Right cardiac atrium (tissue), 5 donors: ENCODE results near the gene ABCC1. TPM values are rescaled to one million over a fixed set of nuclear protein-coding genes. Genes with fewer than 3 reads are reported as not detected.
A peak's percentile ranks its signal among the peaks of the same experiment; 100 is the strongest.

Experiments used
- ATAC-seq, 2 donors: fragments of 200-7000 bp; cut with Tn5 transposase; one replicate each; pipeline versions ENCODE4 v1.8.0 to v1.9.1; 2020; ENCODE audit warnings: moderate library complexity in 2 of 2, mild to moderate bottlenecking in 1 of 2
- DNase-seq, 3 donors: peaks; one replicate each; pipeline ENCODE4 v3.0.0-alpha.2; 2020
- H3K27ac ChIP-seq: one replicate; pipeline ENCODE4 v1.5.1; 2013; ENCODE audit warnings: mild to moderate bottlenecking, low read length, control low read depth, moderate library complexity
- H3K27me3 ChIP-seq: one replicate; pipeline ENCODE4 v1.6.1; 2013; ENCODE audit not compliant: control insufficient read depth, insufficient read depth
- H3K4me1 ChIP-seq: one replicate; pipeline ENCODE4 v1.6.1; 2013; ENCODE audit warnings: low read length; ENCODE audit not compliant: control insufficient read depth, insufficient read depth
- H3K4me3 ChIP-seq: one replicate; pipeline ENCODE4 v1.5.1; 2013; ENCODE audit warnings: low read length, control low read depth
- H3K9me3 ChIP-seq: one replicate; pipeline ENCODE4 v1.6.1; 2013; ENCODE audit warnings: low read length; ENCODE audit not compliant: control insufficient read depth
- WGBS: extraction: QIAGEN DNeasy Blood & Tissue Kit; methylation state at CpG from one replicate; pipeline ENCODE4 v1.1.7; 2013; 5-methylcytosine and 5-hydroxymethylcytosine counted together
- intact Hi-C, 4 donors: fragments of 100-400 bp; cut with DNase I; formaldehyde crosslinking; loops; one replicate each; pipeline versions ENCODE4 v1.11.0 to v1.14.0; 2022 to 2023
- polyA plus RNA-seq: library from polyadenylated mRNA; stranded (reverse); fragments of 200-250 nt; gene quantifications from one replicate; pipeline ENCODE4 v1.2.3, GENCODE V29; 2013
- total RNA-seq, 4 donors: library from RNA; stranded (reverse); fragmentation: NEBNext Ultra II Directional; extraction: Animal tissue kit (Norgen Biotek cat#: 25700); gene quantifications; one replicate each; pipeline ENCODE4 v1.2.1, GENCODE V29; 2021
- donor health status: healthy with polysubstance abuse.
- donor health status: DM: no; HTN: yes; CAD: no.
- donor health status: DM: no; HTN: no; CAD: no.
- donor health status: DM: no; HTN: yes; CAD: no; lungs with severe emphysema.
- donor health status: DM: yes; HTN: yes; CAD: no.

The ABCC1 gene
- total and polyA plus RNA-seq, 5 donors = 9.7 to 30.9 (median 24.4) TPM

DNA sequence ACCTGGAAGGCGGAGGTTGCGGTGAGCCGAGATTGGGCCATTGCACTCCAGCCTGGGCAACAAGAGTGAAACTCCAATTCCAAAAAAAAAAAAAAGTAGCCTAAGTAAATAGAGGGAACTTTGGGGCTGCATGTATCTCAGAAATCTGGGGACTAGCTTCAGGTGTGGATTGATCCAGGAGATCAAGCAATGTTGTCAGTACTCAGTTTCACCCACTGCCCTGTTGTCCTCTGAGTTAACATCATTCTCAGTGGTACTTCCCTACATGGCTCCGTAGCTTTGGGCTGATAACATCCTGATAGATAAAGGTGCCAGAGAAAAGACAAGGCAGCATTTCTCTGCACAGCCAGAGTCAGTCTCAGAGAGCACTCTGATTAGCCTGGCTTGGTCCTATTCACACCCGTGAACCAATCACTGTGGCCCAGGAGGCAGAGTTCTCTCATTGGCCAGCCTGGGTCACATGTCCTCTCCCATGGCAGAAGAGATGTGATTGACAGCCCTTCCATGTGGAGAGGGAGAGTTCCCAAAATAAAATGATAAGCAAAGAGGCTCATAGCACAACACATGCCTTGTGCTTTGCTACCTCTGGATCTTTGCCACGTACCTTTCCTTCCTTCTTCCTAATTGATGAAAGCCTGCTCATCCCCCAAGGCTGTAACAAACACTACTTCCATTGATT lies 99.6 kb downstream of the ABCC1 start:
- no peak overlapping the region for H3K4me3 ChIP-seq
- no peaks in the 10 kb centered on the region for H3K9me3 ChIP-seq
- ATAC-seq (peak; percentile 88 to 92), DNase-seq (peak in 1 of 3 donors; percentile 76)
- intact Hi-C loops = loop anchor here in 1 of 4 donors (10.0 kb wide), 1 partner anchor 64 kb away; no protein-coding TSS in a partner anchor
- peak overlapping the region; percentile 93 for H3K27ac ChIP-seq
- H3K27me3 ChIP-seq = no peaks in the 10 kb centered on the region
- peaks cover 2% of the 10 kb centered on the region for H3K4me1 ChIP-seq
- WGBS = 83% methylated on average over 6 of the region's 6 CpGs

DNA sequence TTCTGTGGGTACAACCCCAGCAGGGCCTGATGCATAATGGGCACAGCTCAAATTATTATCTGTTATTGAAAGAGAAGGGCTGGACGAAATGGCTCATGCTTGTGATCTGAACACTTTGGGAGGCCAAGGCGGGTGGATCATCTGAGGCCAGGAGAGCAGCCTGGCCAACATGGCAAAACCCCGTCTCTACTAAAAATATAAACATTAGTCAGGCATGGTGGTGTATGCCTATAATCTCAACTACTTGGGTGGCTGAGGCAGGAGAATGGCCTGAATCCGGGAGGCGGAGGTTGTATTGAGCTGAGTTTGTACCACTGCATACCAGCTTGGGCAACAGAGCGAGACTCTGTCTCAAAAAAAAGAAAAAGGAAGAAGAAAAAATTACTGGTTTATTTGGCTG lies 100.7 kb downstream of the ABCC1 start:
- H3K27ac ChIP-seq = no peak overlapping the region
- WGBS = 88% methylated on average over 6 of the region's 6 CpGs
- intact Hi-C loops = no loop called here
- H3K4me3 ChIP-seq = no peak overlapping the region
- no peaks in the 10 kb centered on the region for H3K9me3 ChIP-seq
- H3K27me3 ChIP-seq = no peaks in the 10 kb centered on the region
- H3K4me1 ChIP-seq = peaks cover 2% of the 10 kb centered on the region
- ATAC-seq (no peak), DNase-seq (no peak)

DNA sequence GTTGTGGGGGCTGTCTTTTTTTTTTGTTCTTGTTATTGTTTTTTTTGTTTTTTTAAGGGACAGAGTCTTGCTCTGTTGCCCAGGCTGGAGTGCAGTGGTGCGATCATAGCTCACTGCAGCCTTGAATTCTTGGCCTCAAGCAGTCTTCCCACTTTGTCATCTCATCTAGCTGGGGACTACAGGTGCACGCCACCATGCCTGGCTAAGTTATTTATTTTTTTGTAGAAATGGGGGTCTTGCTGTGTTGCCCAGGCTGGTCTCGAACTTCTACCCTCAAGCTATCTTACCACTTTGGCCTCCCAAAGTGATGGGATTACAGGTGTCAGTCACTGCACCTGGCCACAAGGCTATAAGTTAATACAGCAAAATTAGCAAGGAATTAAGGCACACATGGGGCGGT lies 101.7 kb downstream of the ABCC1 start:
- H3K4me1 ChIP-seq = no peaks in the 10 kb centered on the region
- no peak overlapping the region for H3K4me3 ChIP-seq
- intact Hi-C loops = no loop called here
- no peak for DNase-seq
- no peaks in the 10 kb centered on the region for H3K27me3 ChIP-seq
- WGBS = 99% methylated on average over 4 of the region's 4 CpGs
- no peaks in the 10 kb centered on the region for H3K9me3 ChIP-seq
- no peak for ATAC-seq
- H3K27ac ChIP-seq = no peak overlapping the region

DNA sequence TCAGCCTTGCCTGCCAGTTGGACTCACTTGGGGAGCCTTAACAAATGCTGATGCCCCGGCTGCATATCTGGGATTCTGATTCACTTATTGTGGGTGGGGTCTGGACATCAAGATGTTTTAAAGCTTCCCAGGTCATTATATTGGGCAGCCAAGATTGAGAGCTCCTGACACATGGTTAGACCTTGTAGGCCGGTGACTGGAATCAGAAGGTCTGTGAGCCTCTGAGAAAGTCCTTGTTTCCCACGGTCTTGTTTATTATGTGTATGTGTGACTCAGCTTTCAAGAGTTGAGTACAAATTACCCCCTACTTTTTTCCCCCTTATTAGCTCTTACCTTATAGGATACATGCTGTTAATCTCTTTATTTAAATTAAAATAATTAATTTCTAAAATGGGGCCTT lies 103.5 kb downstream of the ABCC1 start:
- WGBS = 92% methylated on average over 3 of the region's 3 CpGs
- intact Hi-C loops = no loop called here
- Histone ChIP-seq H3K4me3 (no peak overlapping the region), H3K4me1 (no peaks in the 10 kb centered on the region), H3K9me3 (no peaks in the 10 kb centered on the region), H3K27ac (no peak overlapping the region), H3K27me3 (no peaks in the 10 kb centered on the region)
- no peak for ATAC-seq
- DNase-seq = no peak

DNA sequence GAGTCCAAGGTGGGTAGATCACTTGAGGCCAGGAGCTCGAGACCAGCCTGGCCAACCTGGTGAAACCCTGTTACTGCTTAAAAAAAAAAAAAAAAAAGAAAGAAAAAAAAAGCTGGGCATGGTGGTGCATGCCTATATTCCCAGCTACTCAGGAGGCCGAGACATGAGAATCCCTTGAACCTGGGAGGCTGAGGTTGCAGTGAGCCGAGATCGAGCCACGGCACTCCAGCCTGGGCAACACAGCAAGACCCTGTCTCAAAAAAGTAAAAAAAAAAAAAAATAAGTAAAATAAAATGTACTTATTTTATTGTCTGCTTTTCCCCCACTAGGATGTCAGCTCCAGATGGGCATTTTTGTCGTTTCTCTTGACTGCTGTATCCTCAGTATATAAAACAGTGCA lies 107.7 kb downstream of the ABCC1 start:
- 97% methylated on average over 6 of the region's 6 CpGs for WGBS
- intact Hi-C loops = no loop called here
- no peak overlapping the region for H3K27ac ChIP-seq
- ATAC-seq (no peak), DNase-seq (no peak)
- H3K9me3 ChIP-seq = no peaks in the 10 kb centered on the region
- H3K4me3 ChIP-seq = no peak overlapping the region
- H3K4me1 ChIP-seq = peaks cover 3% of the 10 kb centered on the region
- H3K27me3 ChIP-seq = no peaks in the 10 kb centered on the region

DNA sequence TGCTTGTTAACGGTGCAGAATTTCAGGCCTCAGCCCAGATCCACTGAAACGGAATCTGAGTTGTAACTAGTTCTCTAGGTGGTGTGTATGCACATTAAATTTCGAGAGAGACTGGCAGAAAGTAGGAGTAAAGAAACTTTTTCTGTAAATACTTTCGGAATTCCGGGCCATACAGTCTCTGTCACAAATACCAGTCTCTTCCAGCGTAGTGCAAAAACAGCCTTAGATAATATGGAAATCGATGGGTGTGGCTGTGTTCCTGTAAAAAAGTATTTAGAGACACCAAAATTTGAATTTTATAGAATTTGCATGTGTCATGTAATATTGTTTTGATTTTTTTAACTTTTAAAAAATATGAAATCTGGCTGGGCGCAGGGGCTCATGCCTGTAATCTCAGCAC lies 109.7 kb downstream of the ABCC1 start:
- no peak overlapping the region for H3K27ac ChIP-seq

DNA sequence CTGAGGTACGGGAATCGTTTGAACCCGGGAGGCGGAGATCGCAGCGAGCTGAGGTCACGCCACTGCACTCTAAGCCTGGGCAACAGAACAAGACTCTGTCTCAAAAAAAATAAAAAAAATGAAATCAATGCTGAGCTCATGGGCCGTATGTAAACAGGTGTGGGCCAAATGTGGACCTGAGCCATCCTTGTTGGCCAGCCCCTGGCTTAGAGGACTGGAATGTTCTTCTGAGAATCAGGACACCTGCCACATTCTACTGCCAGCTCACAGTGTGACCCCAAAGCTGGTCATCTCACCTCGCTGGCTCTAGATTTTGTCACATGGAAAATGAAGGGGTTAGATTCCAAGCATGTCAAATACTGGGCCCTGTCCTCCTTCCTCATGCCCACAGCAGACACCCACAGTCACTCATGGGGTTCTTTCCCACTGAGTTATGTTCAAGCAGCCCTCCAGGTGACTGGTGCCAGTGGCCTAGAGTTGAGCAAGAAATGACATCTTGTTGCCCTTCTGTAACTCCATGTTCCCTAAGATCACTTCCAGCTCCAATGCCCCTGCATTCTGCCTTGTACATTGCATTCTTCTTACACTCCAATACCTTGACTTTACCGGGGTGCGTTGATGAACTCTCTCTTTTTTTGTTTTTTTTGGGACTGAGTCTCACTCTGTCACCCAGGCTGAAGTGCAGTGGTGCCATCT lies 110.6 kb downstream of the ABCC1 start:
- WGBS = 95% methylated on average over 11 of the region's 11 CpGs
- H3K4me1 ChIP-seq = peaks cover 5% of the 10 kb centered on the region
- DNase-seq (no peak), ATAC-seq (peak in 1 of 2 donors; percentile 22)
- H3K9me3 ChIP-seq = no peaks in the 10 kb centered on the region
- intact Hi-C loops = no loop called here
- no peaks in the 10 kb centered on the region for H3K27me3 ChIP-seq
- H3K4me3 ChIP-seq = no peak overlapping the region
- H3K27ac ChIP-seq = no peak overlapping the region

More for the DNA sequence above, 109.7 kb downstream of the ABCC1 start:
- ATAC-seq (no peak), DNase-seq (no peak)
- 97% methylated on average over 8 of the region's 8 CpGs for WGBS
- peaks cover 5% of the 10 kb centered on the region for H3K4me1 ChIP-seq
- no peaks in the 10 kb centered on the region for H3K27me3 ChIP-seq
- no peak overlapping the region for H3K4me3 ChIP-seq
- intact Hi-C loops = no loop called here
- H3K9me3 ChIP-seq = no peaks in the 10 kb centered on the region

DNA sequence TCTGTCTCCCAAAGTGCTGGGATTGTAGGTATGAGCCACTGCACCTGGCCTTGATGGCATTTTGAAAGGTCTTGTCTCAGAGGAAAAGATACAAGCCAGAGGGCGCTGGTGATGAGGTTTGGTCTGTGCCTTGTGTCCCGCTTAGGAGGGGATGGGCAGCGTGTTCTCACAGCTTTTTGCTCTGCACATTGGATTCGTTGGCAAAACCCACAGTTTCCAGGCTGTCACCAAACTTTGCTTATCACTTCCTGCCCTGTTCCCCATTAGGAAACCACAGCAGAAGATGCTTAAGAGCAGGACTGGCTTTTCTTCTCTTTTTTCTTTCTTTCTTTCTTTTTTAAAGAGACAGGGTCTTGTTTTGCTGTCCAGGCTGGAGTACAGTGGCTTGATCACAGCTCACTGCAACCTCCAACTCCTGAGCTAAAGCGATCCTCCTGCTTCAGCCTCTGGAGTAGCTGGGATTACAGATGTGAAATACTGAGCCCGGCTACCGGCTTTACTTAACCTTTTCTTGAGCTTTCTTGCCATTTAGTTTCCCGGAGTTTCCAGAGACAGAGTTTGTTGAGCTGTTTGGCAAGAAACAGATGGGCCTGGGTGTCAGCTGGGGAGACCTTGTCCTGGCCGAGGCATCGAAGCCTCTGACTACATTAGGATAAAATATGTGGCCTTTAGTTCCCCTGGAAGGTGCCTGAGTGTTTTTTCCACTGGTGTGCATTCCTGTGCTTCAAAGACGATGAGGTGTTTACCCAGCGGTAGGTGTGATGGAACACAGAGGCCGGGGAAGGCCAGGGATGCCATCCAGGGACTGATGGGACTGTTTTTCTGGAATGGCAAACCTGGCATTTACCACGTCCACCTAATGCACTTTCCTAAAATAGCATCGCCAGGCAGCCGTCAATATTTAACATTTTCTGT lies 112.9 kb downstream of the ABCC1 start:
- no peak for DNase-seq
- intact Hi-C loops = no loop called here
- H3K27me3 ChIP-seq = no peaks in the 10 kb centered on the region
- no peak overlapping the region for H3K4me3 ChIP-seq
- H3K9me3 ChIP-seq = no peaks in the 10 kb centered on the region
- WGBS = 67% methylated on average over 16 of the region's 16 CpGs
- peaks cover 5% of the 10 kb centered on the region for H3K4me1 ChIP-seq
- peak overlapping the region; percentile 49 for H3K27ac ChIP-seq
- peak; percentile 41 to 69 for ATAC-seq

DNA sequence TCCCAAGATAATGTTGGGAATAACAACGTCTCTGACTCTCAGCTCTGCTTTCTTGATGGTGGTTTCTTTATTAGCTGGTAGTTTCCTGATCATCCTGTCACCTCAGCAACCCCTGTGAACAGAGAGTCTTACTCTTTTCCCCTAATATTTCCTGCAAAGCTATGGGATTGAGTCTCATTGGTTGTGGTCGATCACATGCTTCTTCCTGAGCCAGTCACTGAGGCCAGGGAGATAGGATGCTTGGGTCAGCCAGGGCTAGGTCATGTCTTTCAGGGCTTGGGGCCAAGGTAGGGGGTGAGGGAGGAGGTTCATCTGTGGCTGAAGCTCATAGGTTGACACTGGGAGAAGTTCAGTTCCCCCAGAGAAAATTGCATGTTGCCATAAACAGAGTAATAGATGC lies 114.3 kb downstream of the ABCC1 start:
- intact Hi-C loops = no loop called here
- WGBS = 83% methylated on average over 2 of the region's 2 CpGs

DNA sequence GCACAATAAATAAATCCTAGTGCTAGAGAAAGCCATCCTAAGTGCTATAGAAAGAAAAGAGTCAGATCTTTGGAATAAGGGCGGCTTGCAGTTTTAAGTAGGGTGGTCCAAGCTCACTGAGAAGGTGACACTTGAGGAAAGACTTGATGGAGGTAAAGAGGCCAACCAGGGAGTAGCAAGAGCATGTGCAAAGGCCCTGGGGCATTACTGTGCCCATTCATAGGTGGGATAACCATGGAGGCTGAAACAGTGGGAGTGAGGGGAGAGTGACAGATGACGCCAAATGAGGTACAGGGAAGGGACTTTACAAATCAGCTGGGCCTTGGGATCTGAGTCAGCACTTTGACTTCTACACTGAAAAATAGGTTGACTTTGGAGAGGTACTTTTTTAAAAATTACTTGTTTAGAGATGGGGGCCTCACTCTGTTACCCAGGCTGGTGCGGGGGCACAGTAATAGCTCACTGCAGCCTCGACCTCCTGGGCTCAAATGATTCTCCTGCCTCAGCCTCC lies 115.5 kb downstream of the ABCC1 start:
- intact Hi-C loops = no loop called here
- ATAC-seq (no peak), DNase-seq (no peak)
- Histone ChIP-seq H3K27ac (no peak overlapping the region), H3K9me3 (no peaks in the 10 kb centered on the region), H3K4me1 (peaks cover 5% of the 10 kb centered on the region), H3K4me3 (no peak overlapping the region), H3K27me3 (no peaks in the 10 kb centered on the region)
- WGBS = 95% methylated on average over 4 of the region's 4 CpGs

More for the DNA sequence above, 114.3 kb downstream of the ABCC1 start:
- peaks cover 5% of the 10 kb centered on the region for H3K4me1 ChIP-seq
- no peak overlapping the region for H3K27ac ChIP-seq
- no peak for DNase-seq
- no peaks in the 10 kb centered on the region for H3K27me3 ChIP-seq
- H3K4me3 ChIP-seq = no peak overlapping the region
- no peaks in the 10 kb centered on the region for H3K9me3 ChIP-seq
- no peak for ATAC-seq
